Measurements from ENCODE around the gene FAM20A. TPM values are rescaled to one million over a fixed set of nuclear protein-coding genes. Genes with fewer than 3 reads are reported as not detected.

Gene FAM20A
- total and polyA plus RNA-seq, 2 of the 8 experiments (the other 6 are each of a cell fraction or from before 2014, with no cell fraction given): 3.6 to 11.9 TPM

DNA sequence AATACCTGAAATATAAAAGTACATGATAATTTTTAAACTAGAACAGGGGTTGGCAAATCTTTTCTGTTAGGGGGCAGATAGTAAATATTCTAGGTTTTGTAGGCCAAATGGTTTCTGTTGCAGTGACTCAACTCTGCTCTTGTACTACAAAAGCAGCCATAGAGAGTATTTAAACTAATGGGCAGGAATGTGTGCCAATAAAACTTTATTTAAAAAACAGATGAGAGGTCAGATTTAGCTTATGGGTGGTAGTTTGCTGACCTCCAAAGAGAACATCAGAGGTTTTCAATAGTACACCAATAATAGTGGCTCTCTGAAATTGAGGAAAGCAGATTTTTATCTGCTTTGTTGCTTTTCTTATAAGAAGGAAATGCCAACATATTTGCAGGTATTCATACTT is 15.2 kb upstream of the FAM20A start (continued):
- TF ChIP-seq TEAD4 (IDR thresholded peaks at IDR 0.05; ENCODE audit: low read depth, low read length) (no peak), CTBP2 (IDR thresholded peaks at IDR 0.05; ENCODE audit: borderline replicate concordance, insufficient read depth, insufficient read length, low read length) (no peak), CREB1 (IDR thresholded peaks at IDR 0.05) (no peak), RFX5 (IDR thresholded peaks at IDR 0.05; ENCODE audit: borderline replicate concordance, low read depth, low read length) (no peak), SIX5 (IDR thresholded peaks at IDR 0.05; ENCODE audit: low read depth, low read length) (no peak), TCF12 (IDR thresholded peaks at IDR 0.05; ENCODE audit: low read depth, low read length) (no peak), SP1 (IDR thresholded peaks at IDR 0.05; ENCODE audit: low read depth, low read length) (no peak), HDAC6 (IDR thresholded peaks at IDR 0.05; ENCODE audit: low read depth, low read length) (no peak), RXRA (IDR thresholded peaks at IDR 0.05; ENCODE audit: insufficient read depth, low read depth, low read length) (no peak)
- TF ChIP-seq, protein P1, sequence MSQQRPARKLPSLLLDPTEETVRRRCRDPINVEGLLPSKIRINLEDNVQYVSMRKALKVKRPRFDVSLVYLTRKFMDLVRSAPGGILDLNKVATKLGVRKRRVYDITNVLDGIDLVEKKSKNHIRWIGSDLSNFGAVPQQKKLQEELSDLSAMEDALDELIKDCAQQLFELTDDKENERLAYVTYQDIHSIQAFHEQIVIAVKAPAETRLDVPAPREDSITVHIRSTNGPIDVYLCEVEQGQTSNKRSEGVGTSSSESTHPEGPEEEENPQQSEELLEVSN (IDR thresholded peaks at IDR 0.05): no peak
- TF ChIP-seq, protein P2, sequence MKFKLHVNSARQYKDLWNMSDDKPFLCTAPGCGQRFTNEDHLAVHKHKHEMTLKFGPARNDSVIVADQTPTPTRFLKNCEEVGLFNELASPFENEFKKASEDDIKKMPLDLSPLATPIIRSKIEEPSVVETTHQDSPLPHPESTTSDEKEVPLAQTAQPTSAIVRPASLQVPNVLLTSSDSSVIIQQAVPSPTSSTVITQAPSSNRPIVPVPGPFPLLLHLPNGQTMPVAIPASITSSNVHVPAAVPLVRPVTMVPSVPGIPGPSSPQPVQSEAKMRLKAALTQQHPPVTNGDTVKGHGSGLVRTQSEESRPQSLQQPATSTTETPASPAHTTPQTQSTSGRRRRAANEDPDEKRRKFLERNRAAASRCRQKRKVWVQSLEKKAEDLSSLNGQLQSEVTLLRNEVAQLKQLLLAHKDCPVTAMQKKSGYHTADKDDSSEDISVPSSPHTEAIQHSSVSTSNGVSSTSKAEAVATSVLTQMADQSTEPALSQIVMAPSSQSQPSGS (IDR thresholded peaks at IDR 0.05; ENCODE audit: low read length): no peak
- TF ChIP-seq, protein P3, sequence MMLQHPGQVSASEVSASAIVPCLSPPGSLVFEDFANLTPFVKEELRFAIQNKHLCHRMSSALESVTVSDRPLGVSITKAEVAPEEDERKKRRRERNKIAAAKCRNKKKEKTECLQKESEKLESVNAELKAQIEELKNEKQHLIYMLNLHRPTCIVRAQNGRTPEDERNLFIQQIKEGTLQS (IDR thresholded peaks at IDR 0.05; ENCODE audit: insufficient read depth, low read depth, low read length): no peak
